T follicular helper cell (primary cell): ENCODE data around the gene SERTAD2.

Source experiments
- DNase-seq: peaks from one replicate; pipeline ENCODE4 v3.0.0-alpha.2; 2020; ENCODE audit warnings: low read depth

SERTAD2 gene

GRCh38 chr2:64627860-64628841, 25.6 kb downstream of the SERTAD2 start:
- no peak for DNase-seq

DNA sequence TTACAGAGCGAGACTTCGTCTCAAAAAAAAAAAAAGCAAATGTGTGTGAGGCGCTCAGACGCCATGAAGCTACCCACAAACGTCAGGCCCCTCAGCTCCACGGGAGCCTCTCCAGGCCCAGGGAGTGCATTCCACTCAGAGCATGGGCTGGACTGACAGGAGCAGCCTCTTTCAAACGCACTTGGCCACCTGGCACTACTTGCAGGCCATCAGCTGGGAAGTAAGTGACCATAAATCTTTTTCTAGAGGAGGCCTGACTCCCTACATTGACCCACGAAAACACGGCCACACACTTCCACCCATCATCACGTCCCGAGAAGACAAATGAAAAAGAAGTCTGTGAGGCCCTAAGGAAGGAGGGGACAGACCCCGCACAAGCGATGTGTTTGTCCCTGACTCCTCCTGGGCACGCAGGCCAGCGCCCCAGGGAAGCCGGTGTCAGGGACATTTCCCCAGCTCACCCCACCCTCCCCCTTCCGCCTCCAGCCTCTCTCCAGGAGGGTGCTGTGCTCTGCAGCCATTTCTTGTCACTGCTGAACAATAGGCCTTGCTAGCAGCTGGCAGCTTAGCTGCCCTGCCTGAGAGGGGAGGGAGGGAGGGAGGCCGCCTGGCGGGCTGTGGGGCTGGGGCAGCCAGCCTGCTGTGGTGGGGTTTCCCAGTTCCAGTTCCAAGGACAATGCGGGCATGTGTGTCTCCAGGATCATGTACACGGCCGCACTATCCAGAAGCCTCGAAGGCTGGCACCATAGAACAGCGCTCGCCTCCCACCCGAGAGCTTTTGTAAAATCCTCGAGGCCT, 26.6 kb downstream of the SERTAD2 start:
- DNase-seq = no peak

DNA sequence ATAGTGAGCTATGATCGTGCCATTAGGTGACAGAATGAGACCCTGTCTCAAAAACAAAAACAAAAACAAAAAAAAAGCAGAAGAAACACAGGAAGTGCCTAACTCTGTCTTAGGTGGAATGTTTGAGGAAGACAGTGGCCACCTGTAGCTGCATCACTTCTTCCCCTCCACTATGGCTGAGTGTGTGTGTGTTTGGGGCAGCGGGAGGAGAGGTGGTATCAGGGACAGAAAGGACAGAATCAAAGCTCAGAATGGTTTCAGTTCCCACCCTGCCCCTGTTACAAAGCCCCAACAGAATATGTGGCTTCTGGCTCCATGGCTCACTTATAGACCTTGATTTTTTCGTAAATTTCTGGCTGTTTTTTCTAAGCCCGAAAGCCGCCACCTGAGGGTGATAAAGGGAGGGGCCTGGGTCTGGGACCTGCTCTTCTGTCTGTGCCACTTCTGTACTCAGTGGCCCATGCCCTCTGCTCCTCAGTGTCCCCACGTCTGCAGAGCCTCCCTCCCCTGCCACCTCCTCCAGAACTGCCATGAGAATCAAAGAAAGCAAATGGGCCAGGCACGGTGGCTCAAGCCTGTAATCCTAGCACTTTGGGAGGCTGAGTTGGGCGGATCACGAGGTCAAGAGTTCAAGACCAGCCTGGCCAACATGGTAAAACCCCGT, 27.4 kb downstream of the SERTAD2 start:
- no peak for DNase-seq

GRCh38 chr2:64625299-64626145, 28.2 kb downstream of the SERTAD2 start:
- DNase-seq = no peak

DNA sequence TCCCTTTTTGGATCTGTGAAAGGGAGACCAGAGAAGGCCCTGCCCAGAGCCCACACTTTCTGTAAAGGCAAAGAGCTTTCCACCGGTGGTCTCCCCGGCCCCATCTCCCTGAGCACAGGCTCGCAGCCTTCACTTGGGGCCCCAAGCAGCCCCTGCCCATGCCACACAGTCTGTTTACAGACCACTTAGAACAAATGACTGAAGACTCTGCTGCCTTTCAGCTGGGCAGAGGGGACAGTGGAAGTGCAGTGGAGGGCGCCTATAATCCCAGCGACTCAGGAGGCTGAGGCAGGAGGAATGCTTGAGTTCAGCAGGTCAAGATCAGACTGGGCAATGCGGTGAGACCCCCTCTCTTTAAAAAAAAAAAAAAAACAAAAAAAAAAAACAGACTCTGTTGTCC, 28.9 kb downstream of the SERTAD2 start:
- DNase-seq = no peak

GRCh38 chr2:64624108-64624610, 29.6 kb downstream of the SERTAD2 start:
- DNase-seq = no peak

- no peak for DNase-seq
These were observed 30.4 kb downstream of the SERTAD2 start for GRCh38 chr2:64623242-64623850.

DNA sequence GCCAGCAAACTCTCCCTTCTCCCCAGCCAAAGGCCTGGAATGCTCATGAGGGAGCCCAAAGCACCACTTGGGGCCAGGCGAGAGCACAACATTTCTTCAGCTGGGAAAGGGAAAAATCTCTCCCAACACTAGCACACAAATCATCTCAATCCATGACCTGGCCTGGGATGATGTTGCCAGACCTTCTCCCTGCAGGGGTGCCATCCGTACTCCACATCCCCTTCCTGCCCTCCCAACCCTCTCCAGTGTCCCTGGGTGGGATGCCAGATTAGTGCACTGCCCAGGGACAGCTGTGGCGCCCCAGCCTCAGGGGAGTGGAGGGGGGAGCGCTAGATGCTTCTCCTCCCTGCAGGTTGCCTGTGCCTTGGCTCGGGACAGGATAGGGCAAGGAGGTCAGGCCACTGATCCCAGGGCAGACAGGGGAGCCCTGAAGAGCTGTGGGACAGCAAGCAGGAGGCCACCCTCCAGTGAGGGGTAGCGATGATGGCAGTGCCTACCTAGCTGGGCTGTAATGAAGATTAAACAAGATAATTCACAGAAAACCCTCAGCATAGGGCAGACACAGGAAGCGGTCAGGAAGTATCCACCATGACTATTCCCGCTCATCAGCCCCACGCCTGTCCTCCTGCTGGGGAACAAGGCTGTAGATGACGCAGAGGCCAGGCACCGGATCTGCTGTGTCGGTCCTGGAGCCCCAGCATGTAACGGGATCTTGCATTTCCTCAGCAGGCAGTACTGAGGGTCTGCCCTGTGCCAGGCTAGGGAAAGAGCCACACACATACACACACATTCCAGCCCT, 31.1 kb downstream of the SERTAD2 start:
- no peak for DNase-seq

GRCh38 chr2:64620661-64621060, 33.1 kb downstream of the SERTAD2 start:
- no peak for DNase-seq

GRCh38 chr2:64617631-64618151, 36.0 kb downstream of the SERTAD2 start:
- no peak for DNase-seq

GRCh38 chr2:64615844-64616536, 37.7 kb downstream of the SERTAD2 start:
- no peak for DNase-seq

- DNase-seq = no peak
These were observed 38.4 kb downstream of the SERTAD2 start for GRCh38 chr2:64615192-64615763.

GRCh38 chr2:64613276-64613675, 40.4 kb downstream of the SERTAD2 start:
- no peak for DNase-seq

DNA sequence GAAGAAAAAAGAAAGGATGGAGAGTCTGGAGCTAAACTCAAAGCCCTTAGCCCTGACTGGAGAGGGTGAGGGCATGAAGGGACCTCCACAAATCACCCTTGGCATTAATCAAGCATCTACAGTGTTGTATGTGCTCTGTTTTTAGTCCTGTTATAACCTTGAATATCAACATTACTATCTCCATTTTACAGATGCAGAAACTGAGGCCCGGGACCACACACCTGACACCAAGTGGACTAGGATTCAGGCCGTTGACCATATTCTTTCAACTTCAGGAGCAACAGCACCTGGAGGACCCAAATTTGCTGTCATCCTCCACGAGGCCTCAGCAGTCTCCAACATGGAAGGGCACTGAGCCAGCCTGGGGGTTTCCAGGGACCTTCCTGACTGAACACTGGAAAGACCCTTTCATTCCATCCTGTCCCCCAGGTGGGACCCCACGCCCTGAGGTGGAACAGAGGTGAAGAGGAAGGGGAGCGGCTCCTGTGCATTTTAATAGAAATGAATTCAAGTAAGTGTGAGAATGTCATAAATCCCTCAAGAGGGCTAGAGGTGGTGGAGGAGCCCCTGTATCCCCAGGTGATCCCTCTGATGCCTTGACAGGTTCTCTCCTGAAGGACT, 41.0 kb downstream of the SERTAD2 start:
- DNase-seq = no peak

- no peak for DNase-seq
These were observed 43.3 kb downstream of the SERTAD2 start for GRCh38 chr2:64610316-64610855.

DNA sequence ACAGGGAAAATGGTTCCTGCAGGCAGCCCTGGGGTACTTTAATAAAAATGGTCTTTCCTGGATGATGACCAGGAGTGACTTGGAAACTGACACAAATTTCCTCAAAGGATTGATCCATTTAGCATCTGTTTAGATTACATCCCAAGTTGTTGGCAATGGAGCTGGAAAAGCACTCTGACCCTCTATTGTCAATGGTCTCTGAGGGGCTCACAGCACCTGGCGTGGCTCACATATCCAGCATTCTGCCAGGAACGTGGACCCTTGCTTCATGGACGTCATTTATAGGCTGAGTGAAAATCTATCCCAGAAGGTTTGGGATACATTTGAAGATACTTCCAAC, 43.8 kb downstream of the SERTAD2 start:
- no peak for DNase-seq

DNA sequence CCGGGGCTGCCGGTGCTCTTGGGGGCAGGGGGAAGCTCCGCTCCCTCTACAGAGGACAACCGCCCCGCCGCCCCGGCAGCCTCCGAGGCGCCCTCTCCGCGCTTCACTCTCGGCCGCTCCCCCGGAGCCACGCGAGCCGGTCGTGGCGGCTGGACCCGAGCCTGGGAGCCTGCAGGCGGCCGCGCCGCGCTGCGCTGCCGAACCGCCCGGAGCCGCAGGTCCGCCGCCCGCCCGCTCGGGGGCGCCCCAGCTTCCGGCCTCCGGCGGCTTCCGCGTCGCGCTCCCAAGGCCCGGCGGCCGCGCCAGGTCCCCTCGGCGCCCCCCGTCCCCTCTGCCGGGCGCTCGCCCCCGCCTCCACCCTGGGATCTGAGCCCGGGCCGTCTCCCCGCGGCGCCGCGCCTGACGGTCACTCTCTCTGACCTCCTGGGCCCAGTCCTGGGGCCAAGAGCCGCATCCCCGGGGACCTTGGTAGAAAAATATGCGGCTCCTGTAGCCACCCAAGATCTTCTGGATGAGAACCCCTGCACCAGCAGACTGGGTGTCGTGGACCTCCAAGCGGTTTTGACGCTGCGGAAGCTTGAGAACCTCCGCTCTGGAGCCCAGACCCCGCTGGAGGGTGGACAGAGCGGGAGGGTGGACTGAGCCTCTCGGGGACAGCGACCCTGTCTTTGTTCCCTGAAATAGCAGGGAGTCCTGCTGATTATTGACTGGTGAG, 44.3 kb downstream of the SERTAD2 start:
- DNase-seq = peak; percentile 50
